GM21717 (cell line): Measurements from ENCODE around the gene ZSCAN21.

Experiments
- ATAC-seq: cut with Tn5 transposase; IDR thresholded peaks from one replicate; pipeline ENCODE4 v1.9.1; 2021; ENCODE audit warnings: mild to moderate bottlenecking, moderate library complexity; ENCODE audit not compliant: unreplicated experiment

The ZSCAN21 gene

GRCh38 chr7:100024020-100024619 lies 25.5 kb upstream of the ZSCAN21 start:
- ATAC-seq = no peak

GRCh38 chr7:100027197-100027596 lies 22.4 kb upstream of the ZSCAN21 start:
- ATAC-seq = no peak

DNA sequence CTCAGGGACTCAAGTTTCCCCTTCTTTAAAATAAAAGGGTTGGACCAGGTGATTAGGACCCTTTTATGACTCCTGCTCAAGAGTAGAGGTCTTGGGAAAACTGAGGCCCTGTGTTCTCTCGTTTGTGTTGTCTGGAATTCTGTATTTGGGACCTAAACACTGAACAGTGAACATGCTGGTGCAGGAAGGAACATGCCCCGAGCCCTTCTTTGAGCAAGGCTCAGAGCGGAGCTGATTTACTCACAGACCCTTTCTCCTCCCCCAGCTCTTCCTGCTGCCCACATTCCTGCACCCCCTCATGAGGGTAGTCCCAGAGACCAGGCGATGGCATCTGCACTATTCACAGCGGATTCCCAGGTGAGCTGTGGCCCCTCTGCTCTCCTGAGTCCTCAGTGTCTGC lies 20.0 kb upstream of the ZSCAN21 start:
- ATAC-seq = no peak

DNA sequence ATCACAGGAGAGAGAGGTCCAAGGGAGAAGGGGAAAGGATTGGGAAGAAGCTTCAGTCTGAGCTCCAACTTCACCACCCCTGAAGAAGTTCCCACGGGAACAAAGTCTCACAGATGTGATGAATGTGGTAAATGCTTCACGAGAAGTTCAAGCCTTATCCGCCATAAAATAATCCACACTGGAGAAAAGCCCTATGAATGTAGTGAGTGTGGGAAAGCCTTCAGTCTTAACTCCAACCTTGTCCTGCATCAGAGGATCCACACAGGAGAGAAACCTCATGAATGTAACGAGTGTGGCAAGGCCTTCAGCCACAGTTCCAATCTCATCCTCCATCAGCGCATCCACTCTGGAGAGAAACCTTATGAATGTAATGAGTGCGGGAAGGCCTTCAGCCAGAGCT lies 16.0 kb upstream of the ZSCAN21 start:
- ATAC-seq = no peak

GRCh38 chr7:100034871-100035510 lies 14.6 kb upstream of the ZSCAN21 start:
- no peak for ATAC-seq

- ATAC-seq = no peak
Observed at GRCh38 chr7:100035876-100036275, 13.7 kb upstream of the ZSCAN21 start.

- ATAC-seq = no peak
Observed at GRCh38 chr7:100038326-100038725, 11.2 kb upstream of the ZSCAN21 start.

- ATAC-seq = no peak
Observed at GRCh38 chr7:100040575-100040974, 9.0 kb upstream of the ZSCAN21 start.

GRCh38 chr7:100044718-100045117 lies 4.9 kb upstream of the ZSCAN21 start:
- ATAC-seq = no peak

- no peak for ATAC-seq
Observed at GRCh38 chr7:100048680-100049079, 894 bp upstream of the ZSCAN21 start.

GRCh38 chr7:100051611-100052010 lies 2.0 kb downstream of the ZSCAN21 start:
- ATAC-seq = no peak

GRCh38 chr7:100053215-100053614 lies 3.6 kb downstream of the ZSCAN21 start:
- ATAC-seq = no peak

GRCh38 chr7:100057006-100057405 lies 7.4 kb downstream of the ZSCAN21 start:
- no peak for ATAC-seq

- ATAC-seq = no peak
Observed at GRCh38 chr7:100059251-100059739, 9.7 kb downstream of the ZSCAN21 start.

DNA sequence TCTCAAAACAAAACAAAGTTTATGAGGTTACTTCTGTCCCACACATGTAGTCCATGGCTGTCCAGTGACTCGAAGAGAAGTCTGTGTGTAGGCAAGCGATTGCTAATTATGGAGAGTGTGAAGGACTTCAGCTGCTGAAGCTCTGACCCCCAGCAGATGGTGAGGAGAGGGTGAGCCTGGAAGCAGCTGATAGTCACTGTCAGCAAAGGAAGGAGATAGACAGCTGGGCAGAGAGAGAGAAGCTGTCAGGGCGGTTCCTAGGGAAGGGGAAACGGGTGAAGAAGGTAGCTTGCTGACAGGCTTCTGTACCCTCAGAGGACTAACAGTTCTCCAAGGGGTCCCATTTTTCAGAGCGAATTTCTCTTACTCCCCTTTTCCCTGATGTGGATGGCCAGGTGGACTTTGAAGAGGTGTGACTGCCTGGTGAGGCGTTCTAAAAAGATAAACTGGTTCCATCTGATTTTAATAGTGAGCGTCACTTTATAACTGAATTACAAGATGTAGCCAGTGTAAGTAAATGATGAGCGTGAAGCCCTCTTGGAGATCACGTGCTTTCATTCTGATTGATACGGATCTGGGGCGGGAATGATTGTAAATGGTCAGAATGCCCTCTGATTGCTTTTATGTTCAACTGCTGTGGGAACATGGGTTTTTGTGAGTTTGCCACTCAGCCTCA lies 12.1 kb downstream of the ZSCAN21 start:
- no peak for ATAC-seq

- ATAC-seq = no peak
Observed at GRCh38 chr7:100063376-100063775, 13.8 kb downstream of the ZSCAN21 start.

DNA sequence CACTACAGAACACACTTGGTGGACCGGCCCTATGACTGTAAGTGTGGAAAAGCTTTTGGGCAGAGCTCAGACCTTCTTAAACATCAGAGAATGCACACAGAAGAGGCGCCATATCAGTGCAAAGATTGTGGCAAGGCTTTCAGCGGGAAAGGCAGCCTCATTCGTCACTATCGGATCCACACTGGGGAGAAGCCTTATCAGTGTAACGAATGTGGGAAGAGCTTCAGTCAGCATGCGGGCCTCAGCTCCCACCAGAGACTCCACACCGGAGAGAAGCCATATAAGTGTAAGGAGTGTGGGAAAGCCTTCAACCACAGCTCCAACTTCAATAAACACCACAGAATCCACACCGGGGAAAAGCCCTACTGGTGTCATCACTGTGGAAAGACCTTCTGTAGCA lies 14.6 kb downstream of the ZSCAN21 start:
- no peak for ATAC-seq

- ATAC-seq = no peak
Observed at GRCh38 chr7:100065452-100066186, 16.0 kb downstream of the ZSCAN21 start.

GRCh38 chr7:100066953-100067352 lies 17.4 kb downstream of the ZSCAN21 start:
- no peak for ATAC-seq

DNA sequence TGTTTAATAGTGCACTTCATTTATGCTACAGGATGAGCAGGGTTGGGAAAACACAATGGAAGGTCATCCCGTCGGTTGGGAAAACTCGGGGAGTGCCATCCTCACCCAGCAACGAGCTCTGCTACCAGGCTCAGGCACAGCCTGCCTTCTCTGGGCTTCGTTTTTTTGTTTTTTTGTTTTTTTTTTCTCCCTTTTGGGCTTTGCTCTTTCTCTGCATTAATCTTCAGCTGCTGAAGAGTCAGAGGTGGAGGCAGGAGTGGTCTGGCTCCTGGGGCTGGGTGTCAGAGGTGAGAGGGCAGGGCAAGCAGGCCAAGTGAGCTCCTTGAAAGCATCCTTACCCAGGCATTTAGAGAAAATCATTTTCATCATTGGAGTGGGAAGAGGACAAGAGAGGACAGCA lies 20.4 kb downstream of the ZSCAN21 start:
- no peak for ATAC-seq

DNA sequence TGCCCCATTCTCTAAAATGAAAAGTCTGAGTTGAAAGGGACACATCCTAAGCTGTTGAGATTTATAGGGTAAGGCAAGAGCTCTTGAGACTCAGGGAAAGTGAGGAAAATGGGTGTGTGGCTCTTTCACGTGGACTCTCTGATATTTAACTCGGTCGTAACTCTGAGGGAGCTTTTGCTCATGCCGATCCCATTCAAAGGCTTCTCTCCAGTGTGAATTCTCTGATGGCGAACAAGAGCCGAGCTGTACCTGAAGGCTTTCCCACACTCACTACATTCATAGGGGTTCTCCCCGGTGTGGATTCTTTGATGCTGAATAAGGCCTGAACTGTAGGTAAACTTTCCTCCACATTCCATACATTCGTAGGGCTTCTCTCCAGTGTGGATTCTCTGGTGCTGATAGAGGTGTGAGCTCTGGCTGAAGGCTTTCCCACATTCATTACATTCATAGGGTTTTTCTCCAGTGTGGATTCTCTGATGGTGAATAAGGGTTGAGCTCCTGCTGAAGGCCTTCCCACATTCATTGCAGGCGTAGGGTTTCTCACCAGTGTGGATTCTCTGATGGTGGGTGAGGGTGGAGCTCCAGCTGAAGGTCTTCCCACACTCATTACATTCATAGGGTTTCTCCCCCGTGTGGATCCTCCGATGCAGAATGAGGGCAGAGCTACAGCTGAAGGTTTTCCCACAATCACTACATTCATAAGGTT lies 21.6 kb downstream of the ZSCAN21 start:
- ATAC-seq = no peak
